K562 (cell line): Measurements from ENCODE around the gene BCAR3.

Experiments used
- HNRNPK ChIP-seq: fragments of 200-400 bp; formaldehyde crosslinking; IDR thresholded peaks from one replicate; pipeline ENCODE4 v1.6.1; 2018; ENCODE audit warnings: mild to moderate bottlenecking, low read depth, low read length; ENCODE audit not compliant: poor library complexity, severe bottlenecking
- JUND ChIP-seq, 2 experiments: IDR thresholded peaks; 2 replicates in 1 of 2; 3 replicates in 1 of 2; pipeline ENCODE4 v1.6.1; 2011; ENCODE audit warnings: borderline replicate concordance in 2 of 2, low read depth in 2 of 2, low read length in 2 of 2, improper control_type of control experiment in 1 of 2, missing biosample characterization in 1 of 2, missing genetic modification characterization in 1 of 2, missing genetic modification reagents in 1 of 2
- MEF2A ChIP-seq: IDR thresholded peaks from 2 replicates; pipeline ENCODE4 v1.6.1; 2011; ENCODE audit warnings: low read depth, mild to moderate bottlenecking, low read length, moderate library complexity; ENCODE audit not compliant: control insufficient read depth
- POLR2AphosphoS5 ChIP-seq: IDR thresholded peaks from 2 replicates; pipeline ENCODE4 v1.6.1; 2011; ENCODE audit warnings: mild to moderate bottlenecking, low read depth, low read length, moderate library complexity; ENCODE audit not compliant: control insufficient read depth, insufficient read depth
- PURB ChIP-seq: sonication (generic); formaldehyde crosslinking; IDR thresholded peaks from 2 replicates; pipeline ENCODE4 v1.9.0; 2021; ENCODE audit warnings: low read depth, mild to moderate bottlenecking, missing genetic modification reagents
- SP1 ChIP-seq: sonication (generic); formaldehyde crosslinking; IDR thresholded peaks from 2 replicates; pipeline ENCODE4 v1.8.1; 2022; ENCODE audit warnings: mild to moderate bottlenecking, missing genetic modification reagents
- TAF9B ChIP-seq: fragments of 450-650 bp; IDR thresholded peaks from 2 replicates; pipeline ENCODE4 v1.6.1; 2018; ENCODE audit warnings: mild to moderate bottlenecking; ENCODE audit not compliant: partially characterized antibody
- ZNF324 ChIP-seq: fragments of 250-450 bp; sonication (Bioruptor Pico); IDR thresholded peaks from 2 replicates; pipeline ENCODE4 v1.4.0; 2020; ENCODE audit warnings: mild to moderate bottlenecking
- TF ChIP-seq, protein P1 (sequence below), 3 experiments: IDR thresholded peaks in 2 of 3; conservative IDR thresholded peaks in 1 of 3; 2 replicates each; pipeline ENCODE4 v1.5.1; 2011 to 2012; ENCODE audit warnings: low read length in 3 of 3, mild to moderate bottlenecking in 3 of 3, control low read depth in 2 of 3, improper control_type of control experiment in 1 of 3, inconsistent platforms in 1 of 3, low read depth in 1 of 3, mixed read lengths in 1 of 3, moderate library complexity in 1 of 3; ENCODE audit not compliant: insufficient read depth in 2 of 3
- TF ChIP-seq, protein P2 (sequence below): fragments of 450-650 bp; IDR thresholded peaks from 2 replicates; pipeline ENCODE4 v1.6.1; 2016; ENCODE audit warnings: mild to moderate bottlenecking
- TF ChIP-seq, protein P3 (sequence below): fragments of 200-800 bp; sonication (Bioruptor generic); IDR thresholded peaks from 2 replicates; pipeline ENCODE4 v1.6.1; 2016; ENCODE audit warnings: missing genetic modification characterization, missing compliant biosample characterization
- TF ChIP-seq, protein P4 (sequence below): sonication (generic); formaldehyde crosslinking; IDR thresholded peaks from 2 replicates; pipeline ENCODE4 v1.8.1; 2022; ENCODE audit warnings: missing genetic modification reagents

DNA sequence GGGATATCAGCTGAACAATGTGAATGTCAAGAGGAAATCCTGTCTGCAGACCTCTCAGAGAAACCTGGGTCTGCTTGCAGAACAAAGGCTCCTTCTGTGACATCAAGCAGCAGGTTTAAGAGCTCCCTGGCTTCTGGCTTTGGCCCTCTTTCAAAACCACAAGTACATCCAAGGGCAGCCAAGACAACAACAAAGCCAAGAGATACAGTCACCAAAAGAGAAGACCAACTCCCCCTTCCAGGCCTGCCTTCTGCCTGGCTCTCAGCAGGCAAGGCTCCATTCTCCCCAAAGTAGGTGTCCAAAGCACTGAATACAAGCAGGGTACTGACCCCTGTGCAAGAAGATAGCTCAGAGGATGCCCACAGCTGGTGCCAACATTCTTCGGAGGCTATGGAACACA lies 11.5 kb downstream of the BCAR3 start:
- TF ChIP-seq PURB (CRISPR knock-in tag) (no peak), JUND (IDR thresholded peaks at IDR 0.05; ENCODE audit: borderline replicate concordance, low read depth, low read length) (no peak), JUND (tag; IDR thresholded peaks at IDR 0.05; ENCODE audit: borderline replicate concordance, low read depth, low read length) (no peak), ZNF324 (no peak), TAF9B (no peak), HNRNPK (no peak), MEF2A (no peak), SP1 (CRISPR knock-in tag) (no peak), POLR2AphosphoS5 (no peak)
- TF ChIP-seq, protein P1, sequence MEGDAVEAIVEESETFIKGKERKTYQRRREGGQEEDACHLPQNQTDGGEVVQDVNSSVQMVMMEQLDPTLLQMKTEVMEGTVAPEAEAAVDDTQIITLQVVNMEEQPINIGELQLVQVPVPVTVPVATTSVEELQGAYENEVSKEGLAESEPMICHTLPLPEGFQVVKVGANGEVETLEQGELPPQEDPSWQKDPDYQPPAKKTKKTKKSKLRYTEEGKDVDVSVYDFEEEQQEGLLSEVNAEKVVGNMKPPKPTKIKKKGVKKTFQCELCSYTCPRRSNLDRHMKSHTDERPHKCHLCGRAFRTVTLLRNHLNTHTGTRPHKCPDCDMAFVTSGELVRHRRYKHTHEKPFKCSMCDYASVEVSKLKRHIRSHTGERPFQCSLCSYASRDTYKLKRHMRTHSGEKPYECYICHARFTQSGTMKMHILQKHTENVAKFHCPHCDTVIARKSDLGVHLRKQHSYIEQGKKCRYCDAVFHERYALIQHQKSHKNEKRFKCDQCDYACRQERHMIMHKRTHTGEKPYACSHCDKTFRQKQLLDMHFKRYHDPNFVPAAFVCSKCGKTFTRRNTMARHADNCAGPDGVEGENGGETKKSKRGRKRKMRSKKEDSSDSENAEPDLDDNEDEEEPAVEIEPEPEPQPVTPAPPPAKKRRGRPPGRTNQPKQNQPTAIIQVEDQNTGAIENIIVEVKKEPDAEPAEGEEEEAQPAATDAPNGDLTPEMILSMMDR (IDR thresholded peaks at IDR 0.05 in 2 of 3, conservative IDR thresholded peaks at IDR 0.05 in 1 of 3; ENCODE audit: insufficient read depth in 2 of 3, low read depth in 1 of 3, low read length in 3 of 3) = no peak
- TF ChIP-seq, protein P2, sequence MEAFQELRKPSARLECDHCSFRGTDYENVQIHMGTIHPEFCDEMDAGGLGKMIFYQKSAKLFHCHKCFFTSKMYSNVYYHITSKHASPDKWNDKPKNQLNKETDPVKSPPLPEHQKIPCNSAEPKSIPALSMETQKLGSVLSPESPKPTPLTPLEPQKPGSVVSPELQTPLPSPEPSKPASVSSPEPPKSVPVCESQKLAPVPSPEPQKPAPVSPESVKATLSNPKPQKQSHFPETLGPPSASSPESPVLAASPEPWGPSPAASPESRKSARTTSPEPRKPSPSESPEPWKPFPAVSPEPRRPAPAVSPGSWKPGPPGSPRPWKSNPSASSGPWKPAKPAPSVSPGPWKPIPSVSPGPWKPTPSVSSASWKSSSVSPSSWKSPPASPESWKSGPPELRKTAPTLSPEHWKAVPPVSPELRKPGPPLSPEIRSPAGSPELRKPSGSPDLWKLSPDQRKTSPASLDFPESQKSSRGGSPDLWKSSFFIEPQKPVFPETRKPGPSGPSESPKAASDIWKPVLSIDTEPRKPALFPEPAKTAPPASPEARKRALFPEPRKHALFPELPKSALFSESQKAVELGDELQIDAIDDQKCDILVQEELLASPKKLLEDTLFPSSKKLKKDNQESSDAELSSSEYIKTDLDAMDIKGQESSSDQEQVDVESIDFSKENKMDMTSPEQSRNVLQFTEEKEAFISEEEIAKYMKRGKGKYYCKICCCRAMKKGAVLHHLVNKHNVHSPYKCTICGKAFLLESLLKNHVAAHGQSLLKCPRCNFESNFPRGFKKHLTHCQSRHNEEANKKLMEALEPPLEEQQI = no peak
- TF ChIP-seq, protein P3, sequence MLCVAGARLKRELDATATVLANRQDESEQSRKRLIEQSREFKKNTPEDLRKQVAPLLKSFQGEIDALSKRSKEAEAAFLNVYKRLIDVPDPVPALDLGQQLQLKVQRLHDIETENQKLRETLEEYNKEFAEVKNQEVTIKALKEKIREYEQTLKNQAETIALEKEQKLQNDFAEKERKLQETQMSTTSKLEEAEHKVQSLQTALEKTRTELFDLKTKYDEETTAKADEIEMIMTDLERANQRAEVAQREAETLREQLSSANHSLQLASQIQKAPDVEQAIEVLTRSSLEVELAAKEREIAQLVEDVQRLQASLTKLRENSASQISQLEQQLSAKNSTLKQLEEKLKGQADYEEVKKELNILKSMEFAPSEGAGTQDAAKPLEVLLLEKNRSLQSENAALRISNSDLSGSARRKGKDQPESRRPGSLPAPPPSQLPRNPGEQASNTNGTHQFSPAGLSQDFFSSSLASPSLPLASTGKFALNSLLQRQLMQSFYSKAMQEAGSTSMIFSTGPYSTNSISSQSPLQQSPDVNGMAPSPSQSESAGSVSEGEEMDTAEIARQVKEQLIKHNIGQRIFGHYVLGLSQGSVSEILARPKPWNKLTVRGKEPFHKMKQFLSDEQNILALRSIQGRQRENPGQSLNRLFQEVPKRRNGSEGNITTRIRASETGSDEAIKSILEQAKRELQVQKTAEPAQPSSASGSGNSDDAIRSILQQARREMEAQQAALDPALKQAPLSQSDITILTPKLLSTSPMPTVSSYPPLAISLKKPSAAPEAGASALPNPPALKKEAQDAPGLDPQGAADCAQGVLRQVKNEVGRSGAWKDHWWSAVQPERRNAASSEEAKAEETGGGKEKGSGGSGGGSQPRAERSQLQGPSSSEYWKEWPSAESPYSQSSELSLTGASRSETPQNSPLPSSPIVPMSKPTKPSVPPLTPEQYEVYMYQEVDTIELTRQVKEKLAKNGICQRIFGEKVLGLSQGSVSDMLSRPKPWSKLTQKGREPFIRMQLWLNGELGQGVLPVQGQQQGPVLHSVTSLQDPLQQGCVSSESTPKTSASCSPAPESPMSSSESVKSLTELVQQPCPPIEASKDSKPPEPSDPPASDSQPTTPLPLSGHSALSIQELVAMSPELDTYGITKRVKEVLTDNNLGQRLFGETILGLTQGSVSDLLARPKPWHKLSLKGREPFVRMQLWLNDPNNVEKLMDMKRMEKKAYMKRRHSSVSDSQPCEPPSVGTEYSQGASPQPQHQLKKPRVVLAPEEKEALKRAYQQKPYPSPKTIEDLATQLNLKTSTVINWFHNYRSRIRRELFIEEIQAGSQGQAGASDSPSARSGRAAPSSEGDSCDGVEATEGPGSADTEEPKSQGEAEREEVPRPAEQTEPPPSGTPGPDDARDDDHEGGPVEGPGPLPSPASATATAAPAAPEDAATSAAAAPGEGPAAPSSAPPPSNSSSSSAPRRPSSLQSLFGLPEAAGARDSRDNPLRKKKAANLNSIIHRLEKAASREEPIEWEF = no peak
- TF ChIP-seq, protein P4, sequence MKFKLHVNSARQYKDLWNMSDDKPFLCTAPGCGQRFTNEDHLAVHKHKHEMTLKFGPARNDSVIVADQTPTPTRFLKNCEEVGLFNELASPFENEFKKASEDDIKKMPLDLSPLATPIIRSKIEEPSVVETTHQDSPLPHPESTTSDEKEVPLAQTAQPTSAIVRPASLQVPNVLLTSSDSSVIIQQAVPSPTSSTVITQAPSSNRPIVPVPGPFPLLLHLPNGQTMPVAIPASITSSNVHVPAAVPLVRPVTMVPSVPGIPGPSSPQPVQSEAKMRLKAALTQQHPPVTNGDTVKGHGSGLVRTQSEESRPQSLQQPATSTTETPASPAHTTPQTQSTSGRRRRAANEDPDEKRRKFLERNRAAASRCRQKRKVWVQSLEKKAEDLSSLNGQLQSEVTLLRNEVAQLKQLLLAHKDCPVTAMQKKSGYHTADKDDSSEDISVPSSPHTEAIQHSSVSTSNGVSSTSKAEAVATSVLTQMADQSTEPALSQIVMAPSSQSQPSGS = no peak
